Pancreas (tissue), 10 donors: Measurements from ENCODE around the gene PRSS57. TPM values are rescaled to one million over a fixed set of nuclear protein-coding genes. Genes with fewer than 3 reads are reported as not detected.
A peak's percentile ranks its signal among the peaks of the same experiment; 100 is the strongest.
"Not testable (repeated sequence)": the region's sequence is repeated elsewhere in the genome, so short reads cannot be mapped to it uniquely, and the experiment has no call there.

Source experiments
- ATAC-seq, 4 donors: fragments of 200-7000 bp; cut with Tn5 transposase; one replicate each; pipeline versions ENCODE4 v1.8.0 to v1.9.1; 2020; ENCODE audit warnings: mild to moderate bottlenecking in 4 of 4, moderate library complexity in 4 of 4
- DNase-seq, 6 donors: peaks; one replicate each; pipeline ENCODE4 v3.0.0-alpha.2; 2020
- FAIRE-seq: peaks from 2 replicates; lab custom pipeline; 2012; peaks lifted over from hg19 to GRCh38; lab: Jason Lieb, UNC
- H3K27ac ChIP-seq, 4 donors: fragments of 200-600 bp; sonication (generic); 1 replicate in 3 of 4; 2 replicates in 1 of 4; pipeline versions ENCODE4 v1.5.0 to v1.8.0; 2020
- H3K27me3 ChIP-seq, 4 donors: fragments of 200-600 bp; one replicate each; pipeline ENCODE4 v1.8.0; 2021
- H3K36me3 ChIP-seq, 3 donors: fragments of 200-600 bp; sonication (generic) in 1 of 3; one replicate each; pipeline versions ENCODE4 v1.5.0 to v1.8.0; 2020 to 2021
- H3K4me1 ChIP-seq, 3 donors: fragments of 200-600 bp; one replicate each; pipeline ENCODE4 v1.8.0; 2021
- H3K4me3 ChIP-seq, 4 donors: fragments of 200-600 bp; sonication (generic) in 2 of 4; one replicate each; pipeline versions ENCODE4 v1.5.0 to v1.8.0; 2020 to 2021
- H3K9me3 ChIP-seq, 4 donors: fragments of 200-600 bp; one replicate each; pipeline ENCODE4 v1.8.0; 2021
- CTCF ChIP-seq, 4 donors: fragments of 200-600 bp; sonication (generic) in 3 of 4; IDR thresholded peaks; one replicate each; pipeline versions ENCODE4 v1.5.0 to v1.8.0; 2021; ENCODE audit warnings: antibody characterized with exemption in 4 of 4
- WGBS, 2 donors: extraction: QIAGEN DNeasy Blood & Tissue Kit; methylation state at CpG; one replicate each; pipeline ENCODE4 v1.1.7; 2013; 5-methylcytosine and 5-hydroxymethylcytosine counted together
- intact Hi-C, 3 donors: fragments of 100-400 bp; cut with DNase I; formaldehyde crosslinking; loops; one replicate each; pipeline versions ENCODE4 v1.11.1 to v1.14.2; 2022
- polyA plus RNA-seq, 2 donors: library from polyadenylated mRNA; stranded (reverse); fragments of 200-250 nt; gene quantifications; one replicate each; pipeline ENCODE4 v1.2.3, GENCODE V29; 2013
- total RNA-seq, 6 donors: library from RNA; stranded (reverse); fragmentation: NEBNext Ultra II Directional in 4 of 6; extraction: Animal tissue kit (Norgen Biotek cat#: 25700) in 4 of 6; gene quantifications; one replicate each; pipeline versions ENCODE4 v1.2.1 to v1.2.4, GENCODE V29; 2021 to 2023
- donor health status: healthy with polysubstance abuse.
- donor health status: DM: no; HTN: no; CAD: no; lungs with moderate emphysema.
- donor health status: DM: no; HTN: no; CAD: no.
- donor health status: control.
- donor health status: control.
- donor health status: Bipolar disorder and iron deficiency.
- donor health status: DM: yes; HTN: yes; CAD: no.
- donor health status: DM: no; HTN: no; CAD: no.
- donor health status: DM: no; HTN: no; CAD: no.
- donor health status: DM: yes; HTN: yes; CAD: no.

PRSS57 gene
- total and polyA plus RNA-seq, 8 donors = not detected

GRCh38 chr19:703651-704446, 8.6 kb upstream of the PRSS57 start:
- no peak for TF ChIP-seq CTCF (IDR thresholded peaks at IDR 0.05)
- WGBS, 2 donors = 8 to 11% methylated on average over 19 to 50 of the region's 50 CpGs
- ATAC-seq (peak; percentile 55 to 86 (median 76)), DNase-seq (peak in 4 of 6 donors; percentile 51 to 77 (median 70)), FAIRE-seq (no peak)
- Histone ChIP-seq H3K27me3 (no peaks in the 10 kb centered on the region), H3K9me3 (no peaks in the 10 kb centered on the region), H3K27ac (no peak overlapping the region), H3K36me3 (no peaks in the 10 kb centered on the region), H3K4me3 (peak overlapping the region in 1 of 4 donors; percentile 1), H3K4me1 (no peaks in the 10 kb centered on the region)
- intact Hi-C loops = no loop called here

DNA sequence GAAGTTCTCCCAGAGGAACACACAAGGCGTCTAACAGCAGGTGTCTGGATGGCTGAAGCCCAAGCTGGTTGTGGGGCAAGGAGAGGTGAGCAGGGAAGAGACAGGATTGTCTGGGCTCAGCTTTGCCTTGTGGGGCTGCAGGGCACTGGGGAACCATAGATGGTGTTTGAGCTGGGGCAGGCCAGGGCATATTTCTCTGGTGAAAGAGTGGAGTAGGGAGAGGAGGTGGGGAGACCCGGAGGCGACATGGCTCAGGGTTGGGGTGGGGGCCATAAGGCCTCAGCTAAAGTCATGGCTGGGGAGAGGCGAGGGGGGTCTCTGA, 8.0 kb upstream of the PRSS57 start:
- Histone ChIP-seq H3K9me3 (no peaks in the 10 kb centered on the region), H3K27me3 (no peaks in the 10 kb centered on the region), H3K4me1 (no peaks in the 10 kb centered on the region), H3K36me3 (no peaks in the 10 kb centered on the region), H3K27ac (no peak overlapping the region), H3K4me3 (peak overlapping the region in 1 of 4 donors; percentile 1)
- DNase-seq = no peak
- intact Hi-C loops = no loop called here
- ATAC-seq = no peak
- no peak for FAIRE-seq
- TF ChIP-seq CTCF (IDR thresholded peaks at IDR 0.05) = no peak
- 40 to 44% methylated on average over 4 of the region's 4 CpGs for WGBS, 2 donors

DNA sequence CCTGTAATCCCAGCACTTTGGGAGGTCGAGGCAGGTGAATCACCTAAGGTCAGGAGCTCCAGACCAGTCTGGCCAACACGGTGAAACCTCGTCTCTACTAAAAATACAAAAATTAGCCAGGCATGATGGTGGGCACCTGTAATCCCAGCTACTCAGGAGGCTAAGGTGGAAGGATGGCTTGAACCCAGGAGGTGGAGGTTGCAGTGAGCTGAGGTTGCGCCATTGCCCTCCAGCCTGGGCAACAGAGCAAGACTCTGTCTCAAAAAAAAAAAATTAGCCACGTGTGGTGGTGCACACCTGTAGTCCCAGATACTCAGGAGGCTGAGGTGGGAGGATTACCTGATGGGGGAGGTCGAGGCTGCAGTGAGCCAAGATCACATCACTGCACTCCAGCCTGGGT, 7.6 kb upstream of the PRSS57 start:
- H3K9me3 ChIP-seq, FAIRE-seq, H3K27me3 ChIP-seq, H3K4me1 ChIP-seq, H3K36me3 ChIP-seq, H3K4me3 ChIP-seq, H3K27ac ChIP-seq, intact Hi-C loops, DNase-seq, ATAC-seq: not testable (repeated sequence)
- WGBS, 2 donors = 63 to 76% methylated on average over 6 of the region's 6 CpGs

- H3K4me1 ChIP-seq, ATAC-seq, H3K27me3 ChIP-seq, FAIRE-seq, DNase-seq, H3K27ac ChIP-seq, H3K9me3 ChIP-seq, H3K36me3 ChIP-seq, H3K4me3 ChIP-seq, intact Hi-C loops: not testable (repeated sequence)
- 60 to 74% methylated on average over 10 to 14 of the region's 14 CpGs for WGBS, 2 donors
Measured at GRCh38 chr19:699885-700284, 4.6 kb upstream of the PRSS57 start.

DNA sequence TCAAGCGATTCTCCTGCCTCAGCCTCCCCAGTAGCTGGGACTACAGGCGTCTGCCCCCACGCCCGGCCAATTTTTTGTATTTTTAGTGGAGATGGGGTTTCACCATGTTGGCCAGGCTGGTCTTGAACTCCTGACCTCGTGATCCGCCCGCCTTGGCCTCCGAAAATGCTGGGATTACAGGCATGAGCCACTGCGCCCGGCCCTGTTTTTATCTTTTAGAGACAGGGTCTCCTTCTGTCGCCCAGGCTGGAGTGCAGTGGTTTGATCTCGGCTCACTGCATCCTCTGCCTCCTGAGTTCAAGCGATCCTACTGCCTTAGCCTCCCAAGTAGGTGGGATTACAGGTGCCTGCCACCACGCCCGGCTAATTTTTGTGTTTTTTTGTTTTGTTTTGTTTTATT, 3.3 kb upstream of the PRSS57 start:
- FAIRE-seq, H3K27ac ChIP-seq, ATAC-seq, H3K9me3 ChIP-seq, H3K4me1 ChIP-seq, DNase-seq, H3K27me3 ChIP-seq, H3K4me3 ChIP-seq, H3K36me3 ChIP-seq, intact Hi-C loops: not testable (repeated sequence)
- 73 to 90% methylated on average over 15 of the region's 15 CpGs for WGBS, 2 donors

GRCh38 chr19:694481-695351, 536 bp downstream of the PRSS57 start:
- intact Hi-C loops = no loop called here
- ATAC-seq = no peak
- Histone ChIP-seq H3K27me3 (peaks cover 0 to 4% (median 0%) of the 10 kb centered on the region in 4 donors), H3K36me3 (no peaks in the 10 kb centered on the region), H3K4me3 (no peak overlapping the region), H3K4me1 (no peaks in the 10 kb centered on the region), H3K27ac (no peak overlapping the region), H3K9me3 (no peaks in the 10 kb centered on the region)
- no peak for DNase-seq
- no peak for FAIRE-seq
- 32 to 47% methylated on average over 36 to 41 of the region's 41 CpGs for WGBS, 2 donors
- no peak for TF ChIP-seq CTCF (IDR thresholded peaks at IDR 0.05)
